Chondrocyte (in vitro differentiated cells): ENCODE data around the gene SLC66A3. TPM values are rescaled to one million over a fixed set of nuclear protein-coding genes. Genes with fewer than 3 reads are reported as not detected.
"Not testable (repeated sequence)": the region's sequence is repeated elsewhere in the genome, so short reads cannot be mapped to it uniquely, and the experiment has no call there.

Source experiments
- DNase-seq: peaks from one replicate; pipeline ENCODE4 v3.0.0; 2021; ENCODE audit warnings: mixed read lengths, low spot score
- H3K27ac Mint-ChIP-seq: one replicate; pipeline ENCODE4 v1.8.0; 2021; ENCODE audit warnings: mild to moderate bottlenecking, moderate library complexity, mixed read lengths; ENCODE audit not compliant: unreplicated experiment
- H3K27me3 Mint-ChIP-seq: 2 replicates; pipeline ENCODE4 v1.8.0; 2021; ENCODE audit warnings: low read depth, mixed read lengths
- H3K36me3 Mint-ChIP-seq: 2 replicates; pipeline ENCODE4 v1.8.0; 2021; ENCODE audit warnings: low read depth, mixed read lengths
- H3K4me1 Mint-ChIP-seq: 2 replicates; pipeline ENCODE4 v1.8.0; 2021; ENCODE audit warnings: low read depth, mild to moderate bottlenecking, mixed read lengths
- H3K4me3 Mint-ChIP-seq: one replicate; pipeline ENCODE4 v1.8.0; 2021; ENCODE audit warnings: mild to moderate bottlenecking, moderate library complexity, mixed read lengths; ENCODE audit not compliant: unreplicated experiment
- H3K9me3 Mint-ChIP-seq: 2 replicates; pipeline ENCODE4 v1.8.0; 2021; ENCODE audit warnings: low read depth, mixed read lengths
- CTCF ChIP-seq: fragments of 200-600 bp; sonication (generic); IDR thresholded peaks from 2 replicates; pipeline ENCODE4 v1.5.0; 2021; ENCODE audit warnings: antibody characterized with exemption, mild to moderate bottlenecking, moderate library complexity
- total RNA-seq: library from RNA; stranded (reverse); gene quantifications from 3 replicates; pipeline ENCODE4 v1.2.1, GENCODE V29; 2021

The SLC66A3 gene
- total RNA-seq, 1 donor from 2014 or later: 29.3 TPM

- no peak for DNase-seq
- no peak overlapping the region for H3K27ac Mint-ChIP-seq
- no peaks in the 10 kb centered on the region for H3K9me3 Mint-ChIP-seq
- TF ChIP-seq CTCF: no peak
- H3K4me1 Mint-ChIP-seq: peaks cover 12% of the 10 kb centered on the region
- no peaks in the 10 kb centered on the region for H3K27me3 Mint-ChIP-seq
- H3K4me3 Mint-ChIP-seq: no peak overlapping the region
- H3K36me3 Mint-ChIP-seq: peaks cover 1% of the 10 kb centered on the region
Measured at GRCh38 chr2:11159574-11160170, 4.4 kb downstream of the SLC66A3 start.

GRCh38 chr2:11160256-11160655 is 5.0 kb downstream of the SLC66A3 start:
- Mint-ChIP-seq H3K27me3 (no peaks in the 10 kb centered on the region), H3K9me3 (no peaks in the 10 kb centered on the region), H3K36me3 (peaks cover 1% of the 10 kb centered on the region), H3K27ac (no peak overlapping the region), H3K4me3 (no peak overlapping the region), H3K4me1 (peaks cover 11% of the 10 kb centered on the region)
- DNase-seq: no peak
- no peak for TF ChIP-seq CTCF

- H3K27ac Mint-ChIP-seq: no peak overlapping the region
- no peaks in the 10 kb centered on the region for H3K9me3 Mint-ChIP-seq
- no peak for DNase-seq
- H3K4me3 Mint-ChIP-seq: no peak overlapping the region
- H3K4me1 Mint-ChIP-seq: peaks cover 9% of the 10 kb centered on the region
- peaks cover 1% of the 10 kb centered on the region for H3K36me3 Mint-ChIP-seq
- no peak for TF ChIP-seq CTCF
- H3K27me3 Mint-ChIP-seq: no peaks in the 10 kb centered on the region
Measured at GRCh38 chr2:11160731-11161455, 5.6 kb downstream of the SLC66A3 start.

DNA sequence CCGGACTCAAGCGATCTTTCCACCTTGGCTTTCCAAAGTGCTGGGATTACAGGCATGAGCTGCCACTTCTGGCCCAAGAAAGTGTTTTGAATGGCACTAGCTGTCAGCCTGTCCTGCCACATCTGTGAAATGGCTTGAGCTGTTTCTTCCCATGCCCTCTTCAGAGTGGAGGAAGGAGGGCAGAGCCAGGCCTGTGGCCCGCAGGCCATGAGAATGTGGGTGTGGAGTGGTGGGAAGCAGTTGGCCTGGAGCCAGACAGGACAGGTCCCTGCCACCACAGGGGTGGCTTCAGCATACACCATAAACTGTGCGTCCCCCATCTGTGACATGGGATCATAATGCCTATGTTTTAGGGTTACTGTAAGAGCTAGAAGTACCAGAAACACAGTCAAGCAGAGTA is 6.5 kb downstream of the SLC66A3 start:
- TF ChIP-seq CTCF: no peak
- Mint-ChIP-seq H3K4me3 (no peak overlapping the region), H3K36me3 (peaks cover 1% of the 10 kb centered on the region), H3K27me3 (no peaks in the 10 kb centered on the region), H3K27ac (no peak overlapping the region), H3K4me1 (peaks cover 5% of the 10 kb centered on the region), H3K9me3 (no peaks in the 10 kb centered on the region)
- DNase-seq: no peak

GRCh38 chr2:11163439-11164317 is 8.4 kb downstream of the SLC66A3 start:
- no peak for DNase-seq
- Mint-ChIP-seq H3K4me1 (peaks cover 6% of the 10 kb centered on the region), H3K4me3 (no peak overlapping the region), H3K9me3 (no peaks in the 10 kb centered on the region), H3K36me3 (peaks cover 1% of the 10 kb centered on the region), H3K27ac (no peak overlapping the region), H3K27me3 (no peaks in the 10 kb centered on the region)
- TF ChIP-seq CTCF: no peak

DNA sequence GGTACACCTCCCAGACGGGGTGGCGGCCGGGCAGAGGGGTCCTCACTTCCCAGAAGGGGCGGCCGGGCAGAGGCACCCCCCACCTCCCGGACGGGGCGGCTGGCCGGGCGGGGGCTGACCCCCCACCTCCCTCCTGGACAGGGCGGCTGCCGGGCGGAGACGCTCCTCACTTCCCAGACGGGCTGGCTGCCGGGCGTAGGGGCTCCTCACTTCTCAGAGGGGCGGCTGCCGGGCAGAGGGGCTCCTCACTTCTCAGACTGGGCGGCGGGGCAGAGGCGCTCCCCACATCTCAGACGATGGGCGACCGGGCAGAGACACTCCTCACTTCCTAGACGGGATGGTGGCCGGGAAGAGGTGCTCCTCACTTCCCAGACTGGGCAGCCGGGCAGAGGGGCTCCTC is 9.8 kb downstream of the SLC66A3 start:
- not testable (repeated sequence) for DNase-seq, H3K27ac Mint-ChIP-seq, H3K4me3 Mint-ChIP-seq, H3K9me3 Mint-ChIP-seq, H3K36me3 Mint-ChIP-seq, H3K27me3 Mint-ChIP-seq
- peaks cover 15% of the 10 kb centered on the region for H3K4me1 Mint-ChIP-seq
